Adrenal gland (tissue), 5 donors: Measurements from ENCODE around the gene GALNT8.

ENCODE experiments used
- POLR2A ChIP-seq, 2 donors: fragments of 450-650 bp; IDR thresholded peaks; one replicate each; pipeline ENCODE4 v1.6.1; 2017; ENCODE audit warnings: antibody characterized with exemption in 2 of 2, mild to moderate bottlenecking in 2 of 2, moderate library complexity in 1 of 2
- TF ChIP-seq, protein P1 (sequence below), 6 experiments: fragments of 450-650 bp in 4 of 6; fragments of 200-600 bp in 2 of 6; sonication (generic) in 1 of 6; IDR thresholded peaks; 1 replicate in 5 of 6; 2 replicates in 1 of 6; pipeline versions ENCODE4 v1.5.1 to v1.8.0; 2016 to 2021; ENCODE audit warnings: antibody characterized with exemption in 6 of 6, mild to moderate bottlenecking in 2 of 6, moderate library complexity in 1 of 6
- donor health status: DM: no; HTN: no; CAD: no.

DNA sequence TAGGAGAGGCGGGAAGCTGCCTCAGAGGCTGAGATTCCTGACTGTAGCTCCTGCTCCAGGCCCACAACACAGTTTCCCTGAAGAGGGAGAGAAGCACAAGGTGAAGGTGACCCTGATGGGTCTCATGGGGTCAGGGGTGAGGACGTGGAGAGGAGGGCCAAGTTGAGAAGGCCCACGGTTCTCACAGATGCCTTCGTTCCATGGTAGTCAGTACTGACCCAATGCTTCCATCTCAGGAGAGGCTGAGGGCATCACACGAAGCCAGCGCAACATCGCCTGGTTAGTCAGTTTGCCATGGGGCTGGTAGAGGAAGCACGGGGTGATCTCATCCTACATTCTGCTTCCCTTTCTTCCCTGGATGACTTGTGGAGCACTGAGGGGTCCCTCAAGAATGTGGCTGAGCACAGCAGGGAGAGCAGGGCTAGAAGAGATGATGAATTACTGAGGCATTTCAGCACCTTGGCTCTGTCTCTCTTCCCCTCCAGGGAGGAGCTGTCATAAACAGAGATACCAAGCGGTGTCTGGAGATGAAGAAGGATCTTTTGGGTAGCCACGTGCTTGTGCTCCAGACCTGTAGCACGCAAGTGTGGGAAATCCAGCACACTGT, 51.9 kb downstream of the GALNT8 start:
- TF ChIP-seq, protein P1, sequence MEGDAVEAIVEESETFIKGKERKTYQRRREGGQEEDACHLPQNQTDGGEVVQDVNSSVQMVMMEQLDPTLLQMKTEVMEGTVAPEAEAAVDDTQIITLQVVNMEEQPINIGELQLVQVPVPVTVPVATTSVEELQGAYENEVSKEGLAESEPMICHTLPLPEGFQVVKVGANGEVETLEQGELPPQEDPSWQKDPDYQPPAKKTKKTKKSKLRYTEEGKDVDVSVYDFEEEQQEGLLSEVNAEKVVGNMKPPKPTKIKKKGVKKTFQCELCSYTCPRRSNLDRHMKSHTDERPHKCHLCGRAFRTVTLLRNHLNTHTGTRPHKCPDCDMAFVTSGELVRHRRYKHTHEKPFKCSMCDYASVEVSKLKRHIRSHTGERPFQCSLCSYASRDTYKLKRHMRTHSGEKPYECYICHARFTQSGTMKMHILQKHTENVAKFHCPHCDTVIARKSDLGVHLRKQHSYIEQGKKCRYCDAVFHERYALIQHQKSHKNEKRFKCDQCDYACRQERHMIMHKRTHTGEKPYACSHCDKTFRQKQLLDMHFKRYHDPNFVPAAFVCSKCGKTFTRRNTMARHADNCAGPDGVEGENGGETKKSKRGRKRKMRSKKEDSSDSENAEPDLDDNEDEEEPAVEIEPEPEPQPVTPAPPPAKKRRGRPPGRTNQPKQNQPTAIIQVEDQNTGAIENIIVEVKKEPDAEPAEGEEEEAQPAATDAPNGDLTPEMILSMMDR (IDR thresholded peaks at IDR 0.05) = no peak
- TF ChIP-seq POLR2A (IDR thresholded peaks at IDR 0.05) = no peak
